Endothelial cell of umbilical vein (primary cell): Measurements from ENCODE around the gene MGAM2. TPM values are rescaled to one million over a fixed set of nuclear protein-coding genes. Genes with fewer than 3 reads are reported as not detected.

Experiments
- BruUV-seq: library from RNA; stranded (reverse); fragments of 400-500 nt; replicated peaks from 2 replicates; lab custom pipeline; 2021; lab: Mats Ljungman, UMichigan
- CTCF ChIA-PET: fragments of 300-600, 350-600 bp; sonication (Branson Sonifier 250); formaldehyde crosslinking; loops from one replicate; lab custom pipeline; 2021; ENCODE audit warnings: antibody characterized with exemption, inconsistent platforms; lab: Charles Lee
- POLR2A ChIA-PET: fragments of 300-600, 350-600 bp; sonication (Branson Sonifier 250); formaldehyde crosslinking; loops from one replicate; lab custom pipeline; 2021; ENCODE audit warnings: antibody characterized with exemption, inconsistent platforms; lab: Charles Lee
- DNase-seq: peaks from one replicate; pipeline ENCODE4 v3.0.0-alpha.2; 2011; ENCODE audit warnings: low read depth, low spot score
- FAIRE-seq: peaks from 2 replicates; lab custom pipeline; 2011; peaks lifted over from hg19 to GRCh38; lab: Jason Lieb, UNC
- H2AFZ ChIP-seq: 2 replicates; pipeline ENCODE4 v1.6.0; 2012; ENCODE audit warnings: low read depth, low read length, control low read depth, inconsistent platforms
- H3K27ac ChIP-seq: 2 replicates; pipeline ENCODE4 v1.5.1; 2011; ENCODE audit warnings: low read depth, mild to moderate bottlenecking, control low read depth, low read length, moderate library complexity; ENCODE audit not compliant: insufficient read depth
- H3K27me3 ChIP-seq, 2 experiments: 2 replicates each; pipeline versions ENCODE4 v1.6.0 to v1.6.1; 2011; ENCODE audit warnings: low read length in 2 of 2, mixed read lengths in 1 of 2; ENCODE audit not compliant: control insufficient read depth in 2 of 2, insufficient read depth in 2 of 2
- H3K36me3 ChIP-seq, 2 experiments: 2 replicates in 1 of 2; 3 replicates in 1 of 2; pipeline ENCODE4 v1.5.1; 2011; ENCODE audit warnings: low read length in 2 of 2, mild to moderate bottlenecking in 1 of 2, moderate library complexity in 1 of 2; ENCODE audit not compliant: control insufficient read depth in 2 of 2, insufficient read depth in 2 of 2; ENCODE audit errors: extremely low read depth in 1 of 2
- H3K4me1 ChIP-seq: 3 replicates; pipeline ENCODE4 v1.5.1; 2011; ENCODE audit warnings: mild to moderate bottlenecking, low read length; ENCODE audit not compliant: control insufficient read depth, insufficient read depth; ENCODE audit errors: extremely low read depth
- H3K4me2 ChIP-seq: 2 replicates; pipeline ENCODE4 v1.6.1; 2011; ENCODE audit warnings: low read length, control low read depth, mixed read lengths; ENCODE audit not compliant: insufficient read depth
- H3K4me3 ChIP-seq, 3 experiments: fragments of 200-600 bp in 1 of 3; sonication (generic), shearing (Covaris generic) in 1 of 3; replicated peaks in 1 of 3; 2 replicates each; pipeline ENCODE4 v1.5.1; 2011 to 2016; ENCODE audit warnings: control low read depth in 3 of 3, low read length in 3 of 3, mild to moderate bottlenecking in 2 of 3, inconsistent platforms in 1 of 3, low read depth in 1 of 3, moderate library complexity in 1 of 3; ENCODE audit not compliant: insufficient read depth in 1 of 3
- H3K79me2 ChIP-seq: 2 replicates; pipeline ENCODE4 v1.6.0; 2012; ENCODE audit warnings: low read length, inconsistent platforms; ENCODE audit not compliant: control insufficient read depth, insufficient read depth
- H3K9ac ChIP-seq: replicated peaks from 2 replicates; pipeline ENCODE3; 2011; ENCODE audit warnings: low read length, control low read depth; ENCODE audit not compliant: insufficient read depth; ENCODE audit errors: extremely low read depth
- H3K9me1 ChIP-seq: replicated peaks from 3 replicates; pipeline ENCODE4 v1.6.0; 2011; ENCODE audit warnings: mild to moderate bottlenecking, low read length; ENCODE audit not compliant: control insufficient read depth, insufficient read depth; ENCODE audit errors: extremely low read depth
- H3K9me3 ChIP-seq: replicated peaks from 2 replicates; pipeline ENCODE4 v1.5.1; 2012; ENCODE audit warnings: low read length, inconsistent platforms; ENCODE audit not compliant: control insufficient read depth, insufficient read depth
- H4K20me1 ChIP-seq: replicated peaks from 2 replicates; pipeline ENCODE3; 2011; ENCODE audit warnings: mild to moderate bottlenecking, low read length; ENCODE audit not compliant: control insufficient read depth, insufficient read depth; ENCODE audit errors: extremely low read depth
- CTCF ChIP-seq, 2 donors: IDR thresholded peaks; 1 replicate in 1 of 2; 2 replicates in 1 of 2; pipeline ENCODE4 v1.5.1; 2011; ENCODE audit warnings: low read length in 2 of 2, mild to moderate bottlenecking in 2 of 2, moderate library complexity in 2 of 2, control low read depth in 1 of 2, inconsistent platforms in 1 of 2, low read depth in 1 of 2; ENCODE audit not compliant: insufficient read depth in 1 of 2; ENCODE audit errors: extremely low read depth in 1 of 2
- EZH2 ChIP-seq: IDR thresholded peaks from 2 replicates; pipeline ENCODE4 v1.6.1; 2012; ENCODE audit warnings: borderline replicate concordance, low read depth, mild to moderate bottlenecking, moderate library complexity, low read length, inconsistent platforms; ENCODE audit not compliant: severe bottlenecking
- FOS ChIP-seq: IDR thresholded peaks from 2 replicates; pipeline ENCODE4 v1.6.1; 2011; ENCODE audit warnings: mild to moderate bottlenecking, low read length, moderate library complexity, borderline replicate concordance; ENCODE audit not compliant: insufficient read depth
- GATA2 ChIP-seq: IDR thresholded peaks from 2 replicates; pipeline ENCODE4 v1.7.0; 2011; ENCODE audit warnings: low read depth, mild to moderate bottlenecking, moderate library complexity, mixed read lengths, low read length; ENCODE audit not compliant: insufficient read length, insufficient read depth
- JUN ChIP-seq: IDR thresholded peaks from 2 replicates; pipeline ENCODE4 v1.6.1; 2011; ENCODE audit warnings: borderline replicate concordance, low read depth; ENCODE audit not compliant: insufficient read length, insufficient read depth
- MAX ChIP-seq: IDR thresholded peaks from 2 replicates; pipeline ENCODE4 v1.6.1; 2011; ENCODE audit not compliant: insufficient read depth, insufficient read length
- MYC ChIP-seq: IDR thresholded peaks from one replicate; pipeline ENCODE4 v1.6.1; 2011; ENCODE audit warnings: mild to moderate bottlenecking, low read depth, low read length
- POLR2A ChIP-seq: IDR thresholded peaks from 2 replicates; pipeline ENCODE4 v1.6.1; 2012; ENCODE audit warnings: low read depth, mild to moderate bottlenecking, control low read depth, low read length
- POLR2AphosphoS5 ChIP-seq: IDR thresholded peaks from 2 replicates; pipeline ENCODE4 v1.6.1; 2012; ENCODE audit warnings: low read depth, mild to moderate bottlenecking, control low read depth, low read length, moderate library complexity; ENCODE audit not compliant: insufficient read depth
- dilution Hi-C: fragments of 300-500 bp; cut with MboI; formaldehyde crosslinking; loops from one replicate; pipeline ENCODE4 v1.15.0; 2019; ENCODE audit warnings: low sequenced_read_pairs; ENCODE audit not compliant: extremely low pct_ligation_motif_present
- intact Hi-C: fragments of 100-400 bp; cut with micrococcal nuclease; formaldehyde crosslinking; loops from one replicate; pipeline ENCODE4 v1.10.0; 2022
- polyA plus RNA-seq, 4 experiments: library from polyadenylated mRNA; depleted of rRNA in 3 of 4; stranded (reverse) in 3 of 4; unstranded in 1 of 4; fragments of >200 nt; gene quantifications; 2 replicates each; pipeline versions ENCODE4 v1.2.1 to v1.2.3, GENCODE V29; 2011 to 2012; ENCODE audit warnings: missing spikeins in 1 of 4
- total RNA-seq: library from RNA; stranded (reverse); gene quantifications from 2 replicates; pipeline ENCODE4 v1.2.3, GENCODE V29; 2021

The MGAM2 gene
- total and polyA plus RNA-seq, 2 donors (not counting 3 experiments of a cell fraction or from before 2014, with no cell fraction given), result not detected

GRCh38 chr7:142249918-142250317 lies 138.4 kb downstream of the MGAM2 start:
- ChIA-PET CTCF (no interaction called here), POLR2A (no interaction called here)
- dilution Hi-C loops, result no loop called here
- Histone ChIP-seq H3K4me1 (no peaks in the 10 kb centered on the region), H3K9ac (no peak overlapping the region), H3K4me3 (no peak overlapping the region), H3K79me2 (no peaks in the 10 kb centered on the region), H3K9me3 (no peaks in the 10 kb centered on the region), H2AFZ (no peak overlapping the region), H3K36me3 (no peaks in the 10 kb centered on the region), H3K4me2 (no peak overlapping the region), H3K27me3 (no peaks in the 10 kb centered on the region), H4K20me1 (no peaks in the 10 kb centered on the region), H3K9me1 (no peaks in the 10 kb centered on the region), H3K27ac (no peak overlapping the region)
- TF ChIP-seq MYC (no peak), POLR2A (no peak), JUN (no peak), FOS (no peak), POLR2AphosphoS5 (no peak), EZH2 (no peak), CTCF (IDR thresholded peaks at IDR 0.05; ENCODE audit: extremely low read depth in 1 of 2, insufficient read depth in 1 of 2, low read depth in 1 of 2, low read length in 2 of 2) (no peak), GATA2 (no peak), MAX (no peak)
- intact Hi-C loops, result no loop called here
- no TSS peak for BruUV-seq
- no peak for FAIRE-seq
- no peak for DNase-seq
